HepG2 (cell line): ENCODE measurements around the gene SLC13A5. TPM values are rescaled to one million over a fixed set of nuclear protein-coding genes. Genes with fewer than 3 reads are reported as not detected.

Experiments
- BRF2 ChIP-seq: sonication (generic); formaldehyde crosslinking; IDR thresholded peaks from 2 replicates; pipeline ENCODE4 v1.8.1; 2022; ENCODE audit warnings: mild to moderate bottlenecking, missing genetic modification reagents
- CEBPG ChIP-seq: IDR thresholded peaks from 2 replicates; pipeline ENCODE4 v1.6.1; 2016
- GMEB2 ChIP-seq: IDR thresholded peaks from 2 replicates; pipeline ENCODE4 v1.6.1; 2016; ENCODE audit warnings: missing biosample characterization, missing genetic modification reagents, low read depth
- IRF9 ChIP-seq: sonication (generic); formaldehyde crosslinking; IDR thresholded peaks from 2 replicates; pipeline ENCODE4 v1.8.0; 2022; ENCODE audit warnings: missing genetic modification reagents, mild to moderate bottlenecking, borderline replicate concordance
- JDP2 ChIP-seq: sonication (generic); formaldehyde crosslinking; IDR thresholded peaks from 2 replicates; pipeline ENCODE4 v1.8.1; 2022; ENCODE audit warnings: missing genetic modification reagents, borderline replicate concordance
- KAT8 ChIP-seq: IDR thresholded peaks from 2 replicates; pipeline ENCODE4 v1.6.1; 2016; ENCODE audit warnings: missing genetic modification reagents, missing compliant biosample characterization
- MAFF ChIP-seq: IDR thresholded peaks from 2 replicates; pipeline ENCODE4 v1.6.1; 2011; ENCODE audit warnings: low read depth, low read length, improper control_type of control experiment
- MIER2 ChIP-seq: IDR thresholded peaks from 2 replicates; pipeline ENCODE4 v1.6.1; 2016; ENCODE audit warnings: missing biosample characterization, missing genetic modification reagents
- MTA1 ChIP-seq: sonication (generic); formaldehyde crosslinking; IDR thresholded peaks from 2 replicates; pipeline ENCODE4 v1.4.0; 2020; ENCODE audit warnings: missing genetic modification reagents, mild to moderate bottlenecking, borderline replicate concordance
- PHF21A ChIP-seq: sonication (generic); formaldehyde crosslinking; IDR thresholded peaks from 2 replicates; pipeline ENCODE4 v1.5.0; 2020; ENCODE audit warnings: mild to moderate bottlenecking, missing genetic modification reagents
- PLRG1 ChIP-seq: fragments of 450-650 bp; conservative IDR thresholded peaks from 2 replicates; pipeline ENCODE4 v1.6.1; 2016
- RBM22 ChIP-seq: fragments of 200-400 bp; formaldehyde crosslinking; optimal IDR thresholded peaks from 2 replicates; pipeline ENCODE3; 2017; ENCODE audit warnings: mild to moderate bottlenecking, low read length, moderate library complexity
- SSRP1 ChIP-seq: IDR thresholded peaks from 2 replicates; pipeline ENCODE4 v1.6.1; 2016; ENCODE audit warnings: control low read depth
- THAP7 ChIP-seq: sonication (generic); formaldehyde crosslinking; IDR thresholded peaks from 2 replicates; pipeline ENCODE4 v1.8.1; 2023; ENCODE audit warnings: mild to moderate bottlenecking, missing genetic modification reagents
- THAP8 ChIP-seq: sonication (generic); formaldehyde crosslinking; IDR thresholded peaks from 2 replicates; pipeline ENCODE4 v1.5.1; 2020; ENCODE audit warnings: missing genetic modification reagents, mild to moderate bottlenecking, borderline replicate concordance
- ZFP41 ChIP-seq: sonication (generic); formaldehyde crosslinking; IDR thresholded peaks from 2 replicates; pipeline ENCODE4 v1.4.0; 2020; ENCODE audit warnings: mild to moderate bottlenecking, missing genetic modification reagents, borderline replicate concordance
- ZFX ChIP-seq: sonication (generic); formaldehyde crosslinking; IDR thresholded peaks from 2 replicates; pipeline ENCODE4 v1.4.0; 2020; ENCODE audit warnings: mild to moderate bottlenecking, low read depth, missing genetic modification reagents, moderate library complexity
- ZNF121 ChIP-seq: sonication (generic); formaldehyde crosslinking; IDR thresholded peaks from 2 replicates; pipeline ENCODE4 v1.5.0; 2020; ENCODE audit warnings: mild to moderate bottlenecking, missing genetic modification reagents
- ZNF274 ChIP-seq: sonication (generic); formaldehyde crosslinking; IDR thresholded peaks from 2 replicates; pipeline ENCODE4 v1.5.1; 2020; ENCODE audit warnings: mild to moderate bottlenecking, missing genetic modification reagents
- ZNF564 ChIP-seq: sonication (generic); formaldehyde crosslinking; IDR thresholded peaks from 2 replicates; pipeline ENCODE4 v1.8.1; 2023; ENCODE audit warnings: mild to moderate bottlenecking, missing genetic modification reagents
- ZNF687 ChIP-seq: sonication (generic); formaldehyde crosslinking; IDR thresholded peaks from 2 replicates; pipeline ENCODE4 v1.5.1; 2020; ENCODE audit warnings: mild to moderate bottlenecking, missing genetic modification reagents, moderate library complexity
- ZNF724P ChIP-seq: sonication (generic); formaldehyde crosslinking; IDR thresholded peaks from 2 replicates; pipeline ENCODE4 v1.8.0; 2022; ENCODE audit warnings: missing genetic modification reagents, borderline replicate concordance
- polyA plus RNA-seq, 8 experiments: library from polyadenylated mRNA; depleted of rRNA in 3 of 8; stranded (reverse) in 7 of 8; unstranded in 1 of 8; fragments of >200 nt; fragmentation: Illumina TruSeq in 4 of 8; extraction: Trizol in 4 of 8; gene quantifications; 2 replicates each; pipeline versions ENCODE4 v1.2.1 to v1.2.3, GENCODE V29; 2011 to 2016; ENCODE audit warnings: low read depth in 4 of 8, missing spikeins in 1 of 8, mixed read lengths in 1 of 8; ENCODE audit not compliant: insufficient read depth in 1 of 8
- total RNA-seq, 5 experiments: library from RNA; depleted of rRNA; stranded (reverse); fragments of >200 nt; fragmentation: Illumina TruSeq; extraction: Trizol; gene quantifications; 2 replicates each; pipeline ENCODE4 v1.2.3, GENCODE V29; 2016; ENCODE audit warnings: low read depth in 1 of 5

The SLC13A5 gene
- total and polyA plus RNA-seq, 2 of the 13 experiments (the other 11 are each of a cell fraction or from before 2014, with no cell fraction given): 42.8 to 310 TPM

GRCh38 chr17:6683081-6683684 lies 30.0 kb downstream of the SLC13A5 start (continued):
- no peak for TF ChIP-seq ZNF564 (CRISPR knock-in tag)
- TF ChIP-seq ZFX (CRISPR knock-in tag): no peak
- no peak for TF ChIP-seq ZNF687 (CRISPR knock-in tag)
- no peak for TF ChIP-seq BRF2 (CRISPR knock-in tag)
- no peak for TF ChIP-seq MIER2
- TF ChIP-seq MTA1 (CRISPR knock-in tag): no peak
- TF ChIP-seq IRF9 (CRISPR knock-in tag): 0 out of 2 replicates have a peak, but pooled peaks have one; percentile 29
- no peak; the same call in 1 of the 2 replicates for TF ChIP-seq CEBPG
- peak; percentile 24; the same call in 1 of the 2 replicates for TF ChIP-seq KAT8 (CRISPR knock-in tag)
- TF ChIP-seq ZNF724P (CRISPR knock-in tag): no peak; the same call in 1 of the 2 replicates
- TF ChIP-seq MAFF: no peak
- no peak for TF ChIP-seq JDP2 (CRISPR knock-in tag)
- TF ChIP-seq ZNF274: no peak
- TF ChIP-seq SSRP1 (CRISPR knock-in tag): no peak
- no peak for TF ChIP-seq PLRG1
- TF ChIP-seq ZFP41 (CRISPR knock-in tag): no peak
- TF ChIP-seq RBM22: no peak
- TF ChIP-seq GMEB2: no peak
- no peak for TF ChIP-seq THAP7 (CRISPR knock-in tag)
- no peak; the same call in 1 of the 2 replicates for TF ChIP-seq PHF21A (CRISPR knock-in tag)
- TF ChIP-seq ZNF121 (CRISPR knock-in tag): no peak
- no peak for TF ChIP-seq THAP8
